Tibial artery (tissue), 4 donors: ENCODE measurements around the gene CHST1.

Experiments
- DNase-seq, 2 donors: peaks; one replicate each; pipeline ENCODE4 v3.0.0-alpha.2; 2019
- H3K27ac ChIP-seq, 2 donors: fragments of 200-600 bp; sonication (generic) in 1 of 2; 1 replicate in 1 of 2; 2 replicates in 1 of 2; pipeline ENCODE4 v1.5.1; 2018 to 2019; ENCODE audit warnings: mild to moderate bottlenecking in 1 of 2
- H3K27me3 ChIP-seq, 2 donors: fragments of 200-600 bp; sonication (generic) in 1 of 2; one replicate each; pipeline versions ENCODE4 v1.5.1 to v1.6.0; 2016 to 2019
- H3K36me3 ChIP-seq, 3 donors: fragments of 200-600 bp; sonication (generic) in 2 of 3; one replicate each; pipeline ENCODE4 v1.5.1; 2016 to 2019; ENCODE audit warnings: mild to moderate bottlenecking in 2 of 3
- H3K4me1 ChIP-seq, 4 donors: fragments of 200-600 bp; sonication (generic) in 2 of 4; 1 replicate in 3 of 4; 2 replicates in 1 of 4; pipeline ENCODE4 v1.5.1; 2016 to 2019
- H3K4me3 ChIP-seq, 2 donors: fragments of 200-600 bp; sonication (generic) in 1 of 2; 1 replicate in 1 of 2; 2 replicates in 1 of 2; pipeline ENCODE4 v1.5.1; 2018 to 2019; ENCODE audit warnings: mild to moderate bottlenecking in 2 of 2
- H3K9me3 ChIP-seq, 3 donors: fragments of 200-600 bp; sonication (generic) in 1 of 3; one replicate each; pipeline ENCODE4 v1.5.1; 2016 to 2019
- CTCF ChIP-seq, 2 experiments: fragments of 200-600 bp in 1 of 2; fragments of 450-650 bp in 1 of 2; IDR thresholded peaks; one replicate each; pipeline ENCODE4 v1.5.1; 2017 to 2019; ENCODE audit warnings: antibody characterized with exemption in 2 of 2, mild to moderate bottlenecking in 1 of 2, moderate library complexity in 1 of 2
- intact Hi-C: fragments of 100-400 bp; cut with DNase I; formaldehyde crosslinking; loops from one replicate; pipeline ENCODE4 v1.15.0; 2023; ENCODE audit warnings: low total_unique reads

Gene CHST1

GRCh38 chr11:45644981-45645889 lies 20.2 kb downstream of the CHST1 start:
- intact Hi-C loops, result no loop called here
- no peaks in the 10 kb centered on the region for H3K4me1 ChIP-seq
- H3K4me3 ChIP-seq, result no peak overlapping the region
- peaks cover 4 to 7% (median 6%) of the 10 kb centered on the region in 3 donors for H3K36me3 ChIP-seq
- H3K27ac ChIP-seq, result no peak overlapping the region
- TF ChIP-seq CTCF (IDR thresholded peaks at IDR 0.05), result no peak
- no peaks in the 10 kb centered on the region for H3K9me3 ChIP-seq
- no peak for DNase-seq
- H3K27me3 ChIP-seq, result peaks cover 0 to 3% of the 10 kb centered on the region in 2 donors

- no peak for TF ChIP-seq CTCF (IDR thresholded peaks at IDR 0.05)
- H3K27me3 ChIP-seq, result peaks cover 0 to 3% of the 10 kb centered on the region in 2 donors
- intact Hi-C loops, result no loop called here
Observed at GRCh38 chr11:45643598-45644260, 21.7 kb downstream of the CHST1 start.

GRCh38 chr11:45641961-45642360 lies 23.5 kb downstream of the CHST1 start:
- TF ChIP-seq CTCF (IDR thresholded peaks at IDR 0.05), result no peak
- peaks cover 0 to 15% (median 5%) of the 10 kb centered on the region in 3 donors for H3K9me3 ChIP-seq
- DNase-seq, result no peak
- H3K27ac ChIP-seq, result no peak overlapping the region
- H3K4me1 ChIP-seq, result no peaks in the 10 kb centered on the region
- peaks cover 0 to 3% of the 10 kb centered on the region in 2 donors for H3K27me3 ChIP-seq
- H3K4me3 ChIP-seq, result no peak overlapping the region
- H3K36me3 ChIP-seq, result no peaks in the 10 kb centered on the region
- intact Hi-C loops, result no loop called here

More at GRCh38 chr11:45643598-45644260, 21.7 kb downstream of the CHST1 start:
- Histone ChIP-seq H3K27ac (no peak overlapping the region), H3K4me3 (no peak overlapping the region), H3K9me3 (peaks cover 0 to 6% (median 0%) of the 10 kb centered on the region in 3 donors), H3K4me1 (no peaks in the 10 kb centered on the region), H3K36me3 (no peaks in the 10 kb centered on the region)
- no peak for DNase-seq

GRCh38 chr11:45638051-45638450 lies 27.4 kb downstream of the CHST1 start:
- Histone ChIP-seq H3K4me1 (no peaks in the 10 kb centered on the region), H3K4me3 (no peak overlapping the region), H3K27ac (no peak overlapping the region), H3K9me3 (peaks cover 0 to 15% (median 5%) of the 10 kb centered on the region in 3 donors), H3K36me3 (no peaks in the 10 kb centered on the region), H3K27me3 (no peaks in the 10 kb centered on the region)
- intact Hi-C loops, result no loop called here
- TF ChIP-seq CTCF (IDR thresholded peaks at IDR 0.05), result no peak
- no peak for DNase-seq

GRCh38 chr11:45635907-45636306 lies 29.5 kb downstream of the CHST1 start:
- Histone ChIP-seq H3K9me3 (peaks cover 0 to 15% (median 5%) of the 10 kb centered on the region in 3 donors), H3K4me1 (no peaks in the 10 kb centered on the region), H3K36me3 (no peaks in the 10 kb centered on the region), H3K4me3 (no peak overlapping the region), H3K27ac (no peak overlapping the region), H3K27me3 (no peaks in the 10 kb centered on the region)
- TF ChIP-seq CTCF (IDR thresholded peaks at IDR 0.05), result no peak
- intact Hi-C loops, result no loop called here
- DNase-seq, result no peak
